Activated T-cell treated with anti-CD3 and anti-CD28 coated beads, Interleukin-2, amount 50 U/mL, for 48 hours (primary cell): ENCODE results near the gene TRPC4AP.
A peak's percentile ranks its signal among the peaks of the same experiment; 100 is the strongest.

Experiments used
- DNase-seq, 2 experiments: peaks; one replicate each; pipeline ENCODE4 v3.0.0-alpha.2; 2020

Gene TRPC4AP

DNA sequence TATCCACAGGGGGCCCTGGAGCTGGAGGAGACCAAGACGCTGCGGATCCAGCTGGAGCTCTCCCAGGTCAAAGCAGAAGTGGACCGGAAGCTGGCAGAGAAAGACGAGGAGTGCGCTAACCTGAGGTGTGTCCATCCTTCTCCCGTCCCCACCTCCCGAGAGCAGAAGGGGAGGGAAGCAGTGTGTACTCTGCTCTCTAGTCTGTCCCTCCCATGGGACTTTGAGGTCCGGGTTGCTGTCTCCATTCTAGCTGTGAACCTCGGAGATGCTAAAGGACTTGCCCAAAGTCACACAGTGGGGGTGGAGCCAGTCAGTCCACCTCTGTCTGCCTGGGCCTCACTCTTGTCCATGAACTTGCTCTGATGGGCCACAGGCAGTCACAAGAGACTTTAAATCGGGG, 92.8 kb downstream of the TRPC4AP start:
- DNase-seq = no peak

- no peak for DNase-seq
Observed at GRCh38 chr20:34999021-34999451, 93.6 kb downstream of the TRPC4AP start.

DNA sequence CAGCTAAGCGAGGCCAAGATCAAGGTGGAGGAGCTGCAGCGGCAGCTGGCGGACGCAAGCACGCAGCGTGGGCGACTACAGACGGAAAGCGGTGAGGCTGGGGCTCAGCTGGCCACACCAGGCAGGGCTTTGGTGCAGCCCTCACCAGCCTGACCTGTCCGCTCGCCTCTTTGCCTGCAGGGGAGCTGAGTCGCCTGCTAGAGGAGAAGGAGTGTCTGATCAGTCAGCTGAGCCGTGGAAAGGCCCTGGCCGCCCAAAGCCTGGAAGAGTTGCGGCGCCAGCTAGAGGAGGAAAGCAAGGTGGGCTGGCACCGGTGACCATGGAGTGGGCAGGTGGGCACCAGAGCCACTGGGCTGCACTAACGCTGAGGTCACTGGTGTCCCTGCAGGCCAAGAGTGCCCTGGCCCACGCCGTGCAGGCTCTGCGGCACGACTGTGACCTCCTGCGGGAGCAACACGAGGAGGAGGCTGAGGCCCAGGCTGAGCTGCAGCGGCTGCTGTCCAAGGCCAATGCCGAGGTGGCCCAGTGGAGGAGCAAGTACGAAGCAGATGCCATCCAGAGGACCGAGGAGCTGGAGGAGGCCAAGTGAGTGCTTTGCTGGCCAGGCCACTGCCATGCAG, 94.2 kb downstream of the TRPC4AP start:
- DNase-seq = no peak

DNA sequence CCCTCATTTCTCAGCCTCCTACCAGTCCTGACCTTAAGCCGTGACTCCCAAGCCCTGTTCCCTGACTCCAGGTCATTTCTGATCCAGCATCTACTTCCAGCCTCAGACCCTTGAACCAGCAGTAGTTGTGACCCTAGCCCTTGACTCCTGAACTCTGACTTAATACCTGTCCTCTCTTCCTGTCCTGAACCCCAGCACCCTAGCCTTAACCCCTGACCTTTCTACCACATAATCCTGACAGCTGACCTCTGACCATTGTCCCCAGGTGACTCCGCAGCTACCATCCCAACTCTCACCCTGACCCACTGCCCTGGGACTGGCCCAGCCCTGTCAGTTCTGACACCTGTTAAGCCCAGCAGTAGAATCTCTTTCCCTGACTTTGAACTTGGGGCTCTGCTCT, 94.8 kb downstream of the TRPC4AP start:
- no peak for DNase-seq

DNA sequence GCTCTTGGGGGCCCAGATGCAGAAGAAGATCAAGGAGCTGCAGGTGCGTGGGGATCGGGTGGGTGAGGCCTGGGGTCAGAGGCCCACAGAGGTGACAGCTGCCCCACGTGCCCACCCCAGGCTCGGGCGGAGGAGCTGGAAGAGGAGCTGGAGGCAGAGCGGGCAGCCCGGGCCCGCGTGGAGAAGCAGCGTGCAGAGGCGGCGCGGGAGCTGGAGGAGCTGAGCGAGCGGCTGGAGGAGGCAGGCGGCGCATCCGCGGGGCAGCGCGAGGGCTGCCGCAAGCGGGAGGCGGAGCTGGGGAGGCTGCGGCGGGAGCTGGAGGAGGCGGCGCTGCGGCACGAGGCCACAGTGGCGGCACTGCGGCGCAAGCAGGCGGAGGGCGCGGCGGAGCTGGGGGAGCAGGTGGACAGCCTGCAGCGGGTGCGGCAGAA, 95.5 kb downstream of the TRPC4AP start:
- DNase-seq = peak in 1 of 2 experiments; percentile 30

DNA sequence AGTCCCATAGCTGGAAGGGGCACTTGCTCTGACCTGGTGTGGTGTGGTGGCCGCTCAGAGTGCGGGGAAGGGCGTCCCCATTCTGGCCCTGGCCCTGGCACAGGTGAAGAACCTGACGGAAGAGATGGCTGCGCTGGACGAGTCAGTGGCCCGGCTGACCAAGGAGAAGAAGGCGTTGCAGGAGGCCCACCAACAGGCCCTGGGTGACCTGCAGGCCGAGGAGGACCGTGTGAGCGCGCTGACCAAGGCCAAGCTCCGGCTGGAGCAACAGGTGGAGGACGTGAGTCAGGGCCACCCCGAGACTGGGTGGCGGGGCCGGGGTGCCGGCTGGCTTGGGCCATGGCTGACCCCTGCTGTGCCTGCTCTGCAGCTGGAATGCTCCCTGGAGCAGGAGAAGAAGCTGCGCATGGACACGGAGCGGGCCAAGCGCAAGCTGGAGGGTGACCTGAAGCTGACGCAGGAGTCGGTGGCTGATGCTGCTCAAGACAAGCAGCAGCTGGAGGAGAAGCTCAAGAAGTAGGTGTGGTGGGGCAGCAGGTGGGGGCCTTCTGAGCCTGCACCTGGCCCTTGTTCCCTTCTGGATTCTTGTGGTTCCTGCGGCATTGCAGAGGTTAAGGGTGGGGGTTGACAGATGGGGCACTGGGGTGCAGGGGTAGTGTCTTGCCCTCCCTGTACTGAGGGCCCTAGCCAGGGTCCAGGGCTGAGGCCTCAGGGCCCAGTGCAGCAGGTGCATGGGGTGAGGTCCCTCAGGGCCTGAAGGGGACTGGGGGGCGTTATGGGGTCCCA, 96.2 kb downstream of the TRPC4AP start:
- no peak for DNase-seq

DNA sequence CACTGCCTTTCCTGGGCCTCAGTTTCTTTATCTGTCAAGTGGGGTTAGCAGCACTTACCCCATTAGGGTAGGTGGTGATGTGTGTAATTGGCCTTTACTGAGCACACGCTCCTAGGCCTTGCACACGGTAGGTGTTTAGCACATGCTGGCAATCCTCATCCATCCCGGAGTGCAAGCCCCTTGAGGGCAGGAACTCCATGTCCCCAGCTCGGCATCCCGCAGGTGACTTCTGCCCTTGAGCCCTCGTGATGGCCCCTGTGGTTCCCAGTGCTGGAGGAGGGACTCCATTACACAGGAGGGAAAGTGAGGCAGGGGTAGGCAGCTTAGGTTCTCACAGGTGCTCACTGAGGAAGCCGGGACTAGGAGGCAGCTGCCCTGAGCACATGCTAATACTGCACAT, 96.9 kb downstream of the TRPC4AP start:
- no peak for DNase-seq

GRCh38 chr20:34995192-34995591, 97.4 kb downstream of the TRPC4AP start:
- no peak for DNase-seq

DNA sequence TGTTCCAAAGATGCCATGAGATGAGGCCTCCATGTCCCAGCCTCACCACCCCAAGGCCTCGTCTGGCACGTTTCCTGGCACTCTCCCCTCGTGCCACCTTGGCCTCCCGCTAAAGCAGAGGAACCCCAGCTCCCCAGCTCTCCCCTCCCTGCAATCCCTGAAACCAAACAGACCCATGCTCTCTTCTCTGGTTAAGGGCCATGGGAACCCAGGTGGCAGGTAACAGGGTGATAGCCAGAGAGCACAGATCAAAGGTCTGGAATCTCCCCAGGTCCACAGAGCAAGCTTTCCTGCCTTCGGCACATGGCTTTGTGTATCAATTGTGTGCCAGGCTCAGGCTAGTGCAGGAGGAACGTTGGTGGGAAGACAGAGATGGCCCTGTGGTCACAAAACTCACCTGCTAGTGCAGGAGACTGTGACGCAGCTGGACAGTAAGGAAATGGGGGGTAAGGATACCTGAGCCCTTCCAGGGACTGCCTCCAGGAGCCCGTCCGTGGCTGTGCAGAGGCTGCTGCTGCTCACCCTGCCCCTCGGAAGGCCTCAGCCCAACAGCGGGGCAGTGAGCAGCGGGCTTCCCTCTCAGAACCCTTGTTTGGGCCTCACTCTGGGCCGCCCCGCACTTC, 98.0 kb downstream of the TRPC4AP start:
- no peak for DNase-seq

DNA sequence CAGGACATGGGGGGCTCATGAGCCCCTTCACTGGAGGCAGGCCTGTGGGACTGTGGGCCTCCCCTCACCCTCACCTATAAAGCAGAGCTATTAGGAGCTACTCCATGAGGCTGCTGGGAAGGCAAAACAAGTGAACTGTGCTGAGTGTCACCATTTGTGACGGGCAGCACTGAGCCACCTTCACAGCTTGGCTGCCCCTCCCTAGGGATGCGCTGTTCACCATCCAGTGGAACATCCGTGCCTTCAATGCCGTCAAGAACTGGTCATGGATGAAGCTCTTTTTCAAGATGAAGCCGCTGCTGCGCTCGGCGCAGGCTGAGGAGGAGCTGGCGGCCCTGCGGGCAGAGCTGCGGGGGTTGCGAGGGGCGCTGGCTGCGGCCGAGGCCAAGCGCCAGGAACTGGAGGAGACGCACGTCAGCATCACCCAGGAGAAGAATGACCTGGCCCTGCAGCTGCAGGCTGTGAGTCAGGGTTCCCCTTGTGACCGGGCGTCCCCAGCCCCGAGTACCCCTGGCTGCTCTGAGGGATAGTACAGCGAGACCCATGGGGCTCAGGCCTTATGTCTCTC, 98.6 kb downstream of the TRPC4AP start:
- DNase-seq = no peak

DNA sequence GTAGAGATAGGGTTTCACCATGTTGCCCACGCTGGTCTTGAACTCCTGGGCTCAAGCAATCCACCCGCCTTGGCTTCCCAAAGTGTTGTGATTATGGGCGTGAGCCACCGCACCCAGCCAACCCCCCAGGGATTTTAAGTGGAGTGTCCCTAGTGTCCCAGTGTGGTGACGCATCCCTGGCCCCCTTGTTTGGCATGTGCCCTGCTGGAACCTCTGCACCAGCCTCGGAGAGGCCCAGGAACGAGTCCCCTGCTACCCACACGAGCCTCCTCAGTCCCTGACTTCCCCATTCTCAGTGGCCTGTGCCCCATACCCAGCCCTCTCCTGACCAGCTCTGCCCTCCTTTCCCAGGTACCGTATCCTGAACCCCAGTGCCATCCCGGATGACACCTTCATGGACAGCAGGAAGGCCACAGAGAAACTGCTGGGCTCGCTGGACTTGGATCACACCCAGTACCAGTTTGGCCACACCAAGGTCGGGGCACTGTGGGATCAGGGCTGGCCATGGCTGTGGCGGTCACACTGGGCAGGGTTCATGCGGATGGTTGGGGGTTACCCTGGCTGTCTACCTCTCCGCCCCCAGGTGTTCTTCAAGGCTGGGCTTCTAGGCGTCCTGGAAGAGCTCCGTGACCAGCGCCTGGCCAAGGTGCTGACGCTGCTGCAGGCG, 99.7 kb downstream of the TRPC4AP start:
- no peak for DNase-seq

DNA sequence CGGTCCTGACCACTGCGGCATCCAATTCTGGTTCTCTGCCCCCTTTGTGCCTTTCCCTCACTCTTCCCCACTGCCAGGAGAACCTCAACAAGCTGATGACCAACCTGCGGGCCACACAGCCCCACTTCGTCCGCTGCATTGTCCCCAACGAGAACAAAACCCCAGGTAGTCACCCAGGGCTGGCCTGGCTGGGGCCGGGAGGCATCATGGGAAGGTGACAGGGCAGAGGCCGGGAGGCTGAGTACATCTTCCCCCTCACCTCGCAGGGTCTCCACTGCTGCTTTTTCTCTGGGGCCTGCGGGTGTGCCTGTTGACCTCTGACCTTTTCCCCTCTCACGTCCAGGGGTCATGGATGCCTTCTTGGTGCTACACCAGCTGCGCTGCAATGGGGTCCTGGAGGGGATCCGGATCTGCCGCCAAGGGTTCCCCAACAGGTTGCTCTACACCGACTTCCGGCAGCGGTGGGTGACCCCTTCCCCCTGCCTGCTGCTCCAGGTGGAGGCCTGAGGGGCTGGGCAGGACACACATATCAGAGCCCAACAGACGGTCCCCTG, 101.9 kb downstream of the TRPC4AP start:
- no peak for DNase-seq

GRCh38 chr20:34990231-34990630, 102.4 kb downstream of the TRPC4AP start:
- no peak for DNase-seq

GRCh38 chr20:34989670-34990069, 102.9 kb downstream of the TRPC4AP start:
- no peak for DNase-seq

- DNase-seq = no peak
Observed at GRCh38 chr20:34989118-34989517, 103.5 kb downstream of the TRPC4AP start.

GRCh38 chr20:34988191-34988540, 104.4 kb downstream of the TRPC4AP start:
- DNase-seq = no peak

DNA sequence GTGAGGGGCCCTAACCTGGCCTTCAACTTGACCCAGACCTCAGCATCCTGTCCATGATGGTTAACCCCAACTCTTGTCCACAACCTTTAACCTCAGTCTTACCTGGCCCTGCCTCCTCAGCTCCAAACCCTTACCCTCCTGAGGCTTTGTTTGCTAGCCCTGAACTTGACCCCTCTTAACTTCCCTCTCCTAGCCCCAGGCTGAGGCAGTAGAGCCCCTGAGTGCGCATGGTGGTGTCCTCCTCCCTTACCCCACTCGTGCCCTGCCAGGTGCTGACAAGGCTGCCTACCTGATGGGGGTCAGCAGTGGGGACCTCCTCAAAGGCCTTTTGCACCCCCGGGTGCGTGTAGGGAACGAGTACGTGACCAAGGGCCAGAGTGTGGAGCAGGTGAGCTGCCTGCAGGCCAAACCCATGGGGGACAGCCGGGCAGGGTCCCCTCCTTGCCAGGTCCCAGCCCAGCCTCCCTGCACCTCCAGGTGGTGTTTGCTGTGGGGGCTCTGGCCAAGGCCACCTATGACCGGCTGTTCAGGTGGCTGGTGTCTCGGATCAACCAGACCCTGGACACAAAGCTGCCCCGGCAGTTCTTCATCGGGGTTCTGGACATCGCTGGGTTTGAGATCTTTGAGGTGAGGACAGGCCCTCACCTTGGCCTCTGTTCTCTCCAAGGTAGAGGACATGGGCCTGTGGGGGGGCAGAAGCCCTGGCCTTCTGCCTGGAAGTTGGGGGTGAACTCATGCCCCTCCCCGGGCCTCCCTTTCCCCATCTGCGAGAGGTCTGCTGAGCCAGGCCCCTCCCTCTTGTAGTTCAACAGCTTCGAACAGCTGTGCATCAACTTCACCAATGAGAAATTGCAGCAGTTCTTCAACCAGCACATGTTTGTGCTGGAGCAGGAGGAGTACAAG, 105.1 kb downstream of the TRPC4AP start:
- DNase-seq = no peak

GRCh38 chr20:34986311-34987287, 106.0 kb downstream of the TRPC4AP start:
- DNase-seq = no peak

DNA sequence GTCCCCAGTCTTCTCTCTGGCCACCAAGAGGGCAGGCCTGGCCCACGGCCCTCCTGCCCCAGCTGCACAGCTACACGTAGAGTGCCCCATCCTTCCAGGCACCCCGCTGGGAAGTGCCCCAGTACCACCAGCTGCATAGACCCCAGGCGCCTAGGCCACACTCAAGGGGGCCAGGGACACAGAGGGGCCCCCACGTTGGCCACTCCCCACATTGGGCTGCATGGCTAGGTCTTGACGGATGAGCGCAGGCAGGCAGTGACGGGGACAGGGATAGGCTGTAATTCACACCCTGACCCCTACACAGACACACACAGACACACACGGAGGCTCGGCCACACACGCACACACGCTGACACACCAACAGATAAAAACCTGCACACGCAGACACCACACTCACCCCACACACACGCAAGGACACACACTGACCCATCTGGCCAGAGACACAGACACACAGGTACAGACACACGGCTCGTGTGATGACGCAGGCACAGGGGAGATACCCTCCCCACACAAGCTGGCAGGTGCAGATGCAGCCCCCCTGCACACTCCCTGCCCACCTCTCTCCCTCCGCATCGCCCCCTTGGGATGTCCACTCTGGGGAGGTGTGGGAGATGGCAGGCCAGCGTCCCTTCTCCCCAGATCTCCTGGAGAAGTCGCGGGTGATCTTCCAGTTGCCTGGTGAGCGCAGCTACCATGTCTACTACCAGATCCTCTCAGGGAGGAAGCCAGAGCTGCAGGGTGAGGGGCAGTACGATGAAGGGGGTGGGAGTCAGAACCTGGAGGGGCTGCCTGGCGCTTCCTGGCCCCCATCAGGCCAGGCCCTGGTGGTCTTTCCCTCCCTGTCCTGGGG, 106.9 kb downstream of the TRPC4AP start:
- no peak for DNase-seq
